ENCODE measurements around the gene VSIG10L.

VSIG10L gene

GRCh38 chr19:51380379-51380778, 38.4 kb upstream of the VSIG10L start:
- DNase-seq (ENCODE audit: low spot score) = no peak
- no peak for TF ChIP-seq CTCF (IDR thresholded peaks at IDR 0.05)
- H3K27ac ChIP-seq = no peak overlapping the region
- no peak overlapping the region for H3K4me3 ChIP-seq

- no peak for TF ChIP-seq CTCF (IDR thresholded peaks at IDR 0.05)
Observed at GRCh38 chr19:51377422-51377821, 35.5 kb upstream of the VSIG10L start.

GRCh38 chr19:51375504-51376221, 33.7 kb upstream of the VSIG10L start:
- Histone ChIP-seq H3K27ac (no peak overlapping the region), H3K4me3 (no peak overlapping the region)
- no peak for DNase-seq (ENCODE audit: low spot score)
- no peak for TF ChIP-seq CTCF (IDR thresholded peaks at IDR 0.05)

More at GRCh38 chr19:51377422-51377821, 35.5 kb upstream of the VSIG10L start:
- H3K27ac ChIP-seq = no peak overlapping the region
- DNase-seq (ENCODE audit: low spot score) = no peak
- H3K4me3 ChIP-seq = no peak overlapping the region

GRCh38 chr19:51372649-51373504, 30.9 kb upstream of the VSIG10L start, which contains the start of gene NKG7:
TSS of gene NKG7 (minus strand) at chr19:51372654. CDS start at chr19:51372535, 119 bp downstream.
- Histone ChIP-seq H3K27ac (no peak within 1 kb of the TSS), H3K4me3 (no peak within 1 kb of the TSS)
- DNase-seq (ENCODE audit: low spot score) = no peak
- TF ChIP-seq CTCF (IDR thresholded peaks at IDR 0.05) = no peak

- Histone ChIP-seq H3K27ac (no peak overlapping the region), H3K4me3 (no peak overlapping the region)
- DNase-seq (ENCODE audit: low spot score) = no peak
- no peak for TF ChIP-seq CTCF (IDR thresholded peaks at IDR 0.05)
Observed at GRCh38 chr19:51372021-51372648, 30.2 kb upstream of the VSIG10L start.

GRCh38 chr19:51371186-51371690, 29.3 kb upstream of the VSIG10L start:
- no peak overlapping the region for H3K27ac ChIP-seq
- TF ChIP-seq CTCF (IDR thresholded peaks at IDR 0.05) = no peak
- no peak for DNase-seq (ENCODE audit: low spot score)
- no peak overlapping the region for H3K4me3 ChIP-seq

Data from coronary artery (tissue), 2 donors.